ENCODE measurements around the gene MGMT. TPM values are rescaled to one million over a fixed set of nuclear protein-coding genes. Genes with fewer than 3 reads are reported as not detected.

MGMT gene
- total and polyA plus RNA-seq, 2 donors (not counting 1 experiment from before 2014, with no cell fraction given): 1.9 to 29.1 TPM

GRCh38 chr10:129717816-129718547, 250.9 kb downstream of the MGMT start:
- TF ChIP-seq EZH2 (IDR thresholded peaks at IDR 0.05; ENCODE audit: low read length, missing control alignments): no peak
- TF ChIP-seq CTCF (conservative IDR thresholded peaks at IDR 0.05 in 1 of 2, IDR thresholded peaks at IDR 0.05 in 1 of 2; ENCODE audit: low read depth in 1 of 2, low read length in 2 of 2): no peak
- no peak for DNase-seq (ENCODE audit: low read depth in 2 of 2)
- H3K4me1 ChIP-seq (ENCODE audit: control insufficient read depth, extremely low read depth, insufficient read depth, low read length): no peaks in the 10 kb centered on the region
- H3K27ac ChIP-seq (ENCODE audit: insufficient read depth, low read length): no peak overlapping the region
- H3K36me3 ChIP-seq (ENCODE audit: control insufficient read depth, insufficient read depth, low read length): no peaks in the 10 kb centered on the region
- no peak overlapping the region for H3K4me3 ChIP-seq (replicated peaks in 1 of 4; ENCODE audit: control extremely low read depth in 1 of 4, insufficient read depth in 1 of 4, low read depth in 3 of 4, low read length in 4 of 4)
- H2AFZ ChIP-seq (ENCODE audit: low read length): no peak overlapping the region
- no peaks in the 10 kb centered on the region for H3K9me3 ChIP-seq (ENCODE audit: control insufficient read depth, insufficient read depth, low read depth, low read length)
- no peak overlapping the region for H3K4me2 ChIP-seq (ENCODE audit: extremely low read depth, insufficient read depth, low read length)
- no peak overlapping the region for H3K9ac ChIP-seq (ENCODE audit: insufficient read depth, low read length)
- no peaks in the 10 kb centered on the region for H3K27me3 ChIP-seq (ENCODE audit: control insufficient read depth, insufficient read depth, low read length)
- no peaks in the 10 kb centered on the region for H4K20me1 ChIP-seq (ENCODE audit: control insufficient read depth, extremely low read depth, insufficient read depth, low read length)
- H3K79me2 ChIP-seq (ENCODE audit: control insufficient read depth, insufficient read depth, low read length): no peaks in the 10 kb centered on the region

- Histone ChIP-seq H3K4me1 (ENCODE audit: control insufficient read depth, extremely low read depth, insufficient read depth, low read length) (no peaks in the 10 kb centered on the region), H3K9ac (ENCODE audit: insufficient read depth, low read length) (no peak overlapping the region), H3K27me3 (ENCODE audit: control insufficient read depth, insufficient read depth, low read length) (no peaks in the 10 kb centered on the region), H3K79me2 (ENCODE audit: control insufficient read depth, insufficient read depth, low read length) (no peaks in the 10 kb centered on the region), H3K9me3 (ENCODE audit: control insufficient read depth, insufficient read depth, low read depth, low read length) (no peaks in the 10 kb centered on the region), H3K4me3 (replicated peaks in 1 of 4; ENCODE audit: control extremely low read depth in 1 of 4, insufficient read depth in 1 of 4, low read depth in 3 of 4, low read length in 4 of 4) (no peak overlapping the region), H4K20me1 (ENCODE audit: control insufficient read depth, extremely low read depth, insufficient read depth, low read length) (no peaks in the 10 kb centered on the region), H3K36me3 (ENCODE audit: control insufficient read depth, insufficient read depth, low read length) (no peaks in the 10 kb centered on the region), H2AFZ (ENCODE audit: low read length) (no peak overlapping the region), H3K27ac (ENCODE audit: insufficient read depth, low read length) (no peak overlapping the region), H3K4me2 (ENCODE audit: extremely low read depth, insufficient read depth, low read length) (no peak overlapping the region)
- TF ChIP-seq EZH2 (IDR thresholded peaks at IDR 0.05; ENCODE audit: low read length, missing control alignments) (no peak), CTCF (conservative IDR thresholded peaks at IDR 0.05 in 1 of 2, IDR thresholded peaks at IDR 0.05 in 1 of 2; ENCODE audit: low read depth in 1 of 2, low read length in 2 of 2) (no peak)
- no peak for DNase-seq (ENCODE audit: low read depth in 2 of 2)
These were observed 251.7 kb downstream of the MGMT start for GRCh38 chr10:129718548-129719414.

GRCh38 chr10:129719415-129719739, 252.3 kb downstream of the MGMT start:
- H4K20me1 ChIP-seq (ENCODE audit: control insufficient read depth, extremely low read depth, insufficient read depth, low read length): no peaks in the 10 kb centered on the region
- H3K4me1 ChIP-seq (ENCODE audit: control insufficient read depth, extremely low read depth, insufficient read depth, low read length): no peaks in the 10 kb centered on the region
- no peak overlapping the region for H3K27ac ChIP-seq (ENCODE audit: insufficient read depth, low read length)
- H3K36me3 ChIP-seq (ENCODE audit: control insufficient read depth, insufficient read depth, low read length): no peaks in the 10 kb centered on the region
- no peaks in the 10 kb centered on the region for H3K9me3 ChIP-seq (ENCODE audit: control insufficient read depth, insufficient read depth, low read depth, low read length)
- no peak overlapping the region for H3K4me3 ChIP-seq (replicated peaks in 1 of 4; ENCODE audit: control extremely low read depth in 1 of 4, insufficient read depth in 1 of 4, low read depth in 3 of 4, low read length in 4 of 4)
- no peak overlapping the region for H3K4me2 ChIP-seq (ENCODE audit: extremely low read depth, insufficient read depth, low read length)
- no peaks in the 10 kb centered on the region for H3K27me3 ChIP-seq (ENCODE audit: control insufficient read depth, insufficient read depth, low read length)
- H3K79me2 ChIP-seq (ENCODE audit: control insufficient read depth, insufficient read depth, low read length): no peaks in the 10 kb centered on the region
- TF ChIP-seq EZH2 (IDR thresholded peaks at IDR 0.05; ENCODE audit: low read length, missing control alignments) (no peak), CTCF (conservative IDR thresholded peaks at IDR 0.05 in 1 of 2, IDR thresholded peaks at IDR 0.05 in 1 of 2; ENCODE audit: low read depth in 1 of 2, low read length in 2 of 2) (no peak)
- no peak overlapping the region for H3K9ac ChIP-seq (ENCODE audit: insufficient read depth, low read length)
- DNase-seq (ENCODE audit: low read depth in 2 of 2): no peak
- no peak overlapping the region for H2AFZ ChIP-seq (ENCODE audit: low read length)

All from fibroblast of lung (primary cell).